ENCODE data around the gene DRGX.

Gene DRGX

DNA sequence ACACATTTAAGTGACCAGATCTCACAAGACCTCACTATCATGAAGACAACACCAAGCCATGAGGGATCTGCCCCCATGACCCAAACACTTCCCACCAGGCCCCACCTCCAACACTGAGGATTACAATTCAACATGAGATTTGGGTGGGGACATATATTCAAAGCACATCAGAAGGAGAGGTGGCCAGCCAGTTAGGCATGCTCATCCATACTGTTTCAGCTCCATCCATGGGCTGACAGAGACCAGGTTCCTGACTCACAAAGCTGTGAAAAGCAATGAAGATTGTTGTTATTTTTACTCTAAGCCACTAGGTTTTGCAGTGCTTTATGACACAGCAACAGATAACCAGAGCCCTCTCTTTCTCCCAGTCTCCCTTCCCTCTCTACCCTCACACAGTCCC lies 60.9 kb downstream of the DRGX start:
- no peak for DNase-seq

DNA sequence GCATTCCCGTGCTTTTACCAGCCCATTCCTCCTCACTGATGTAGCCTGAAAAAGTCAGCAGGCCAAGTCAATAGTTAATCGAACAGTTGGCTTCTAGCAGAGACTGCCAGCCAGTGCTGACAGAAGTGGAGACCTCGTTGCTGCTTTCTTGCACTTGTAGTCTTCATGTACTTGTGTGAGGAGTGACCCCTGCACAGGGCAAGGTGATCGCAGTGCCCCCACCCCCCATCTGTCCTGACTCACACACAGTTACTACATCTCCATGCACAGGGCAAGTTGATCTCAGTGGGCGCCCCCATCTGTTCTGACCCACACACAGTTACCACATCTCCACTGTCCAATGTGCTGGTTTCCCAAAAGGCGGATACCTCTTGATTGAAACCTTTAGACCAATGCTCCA lies 62.7 kb downstream of the DRGX start:
- no peak for DNase-seq

DNA sequence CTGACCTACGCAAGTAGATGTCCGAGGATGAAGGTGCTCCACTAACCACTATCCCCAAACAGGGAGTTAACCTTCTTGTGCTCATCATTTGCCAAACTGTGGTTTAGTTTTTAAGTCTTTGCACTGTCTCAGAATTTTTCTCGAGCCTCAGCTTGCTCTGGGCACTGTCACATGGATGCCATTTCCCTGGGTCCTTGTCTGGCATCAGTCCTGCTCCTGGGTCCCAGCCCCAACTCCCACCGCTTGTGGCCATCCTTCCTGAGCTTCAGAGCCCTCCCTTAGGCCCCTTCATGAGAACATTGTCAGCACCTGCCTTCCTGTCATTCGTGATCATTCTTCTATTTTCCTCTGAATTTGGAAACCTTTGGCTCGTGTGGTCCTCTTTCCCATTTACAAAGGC lies 63.1 kb downstream of the DRGX start:
- DNase-seq = no peak

DNA sequence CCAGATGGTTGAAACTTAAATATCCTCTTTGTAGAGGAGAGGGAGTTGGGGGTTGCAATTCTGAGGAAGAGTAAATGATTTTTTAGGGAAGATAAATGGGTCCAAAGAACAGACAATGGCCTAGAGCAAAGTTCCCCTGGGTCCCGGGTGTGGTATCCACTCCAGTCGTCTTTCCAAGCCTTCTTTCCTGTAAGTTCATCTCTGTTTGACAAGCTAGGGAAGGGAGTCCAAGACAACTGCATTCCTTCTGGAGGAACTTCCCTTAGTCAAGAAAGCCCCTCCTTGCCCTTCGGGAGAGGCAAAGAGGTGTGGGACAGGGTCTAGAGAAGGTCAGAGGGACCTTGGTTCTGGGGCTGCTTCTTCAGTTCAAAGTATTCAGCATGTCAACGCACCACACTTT lies 63.6 kb downstream of the DRGX start:
- no peak for DNase-seq

DNA sequence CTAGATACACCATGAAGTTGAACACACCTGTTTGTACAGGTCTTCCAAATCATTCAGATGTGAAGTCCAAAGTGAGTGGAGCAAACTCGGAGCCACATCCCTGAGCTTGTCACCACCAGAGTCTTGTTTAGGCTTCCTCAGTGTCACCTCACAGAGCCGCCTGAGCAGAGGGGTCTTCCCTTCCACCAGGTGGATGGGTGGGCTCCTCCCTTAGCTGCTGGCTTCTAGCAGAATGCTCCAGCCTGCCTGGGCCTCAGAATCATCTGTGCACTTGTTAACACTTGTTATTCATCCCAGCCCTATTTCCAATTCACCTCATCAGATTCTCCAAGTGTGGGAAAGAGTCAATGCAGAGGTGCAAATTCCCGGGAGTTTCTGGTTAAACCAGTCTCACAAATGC lies 64.5 kb downstream of the DRGX start:
- DNase-seq = no peak

DNA sequence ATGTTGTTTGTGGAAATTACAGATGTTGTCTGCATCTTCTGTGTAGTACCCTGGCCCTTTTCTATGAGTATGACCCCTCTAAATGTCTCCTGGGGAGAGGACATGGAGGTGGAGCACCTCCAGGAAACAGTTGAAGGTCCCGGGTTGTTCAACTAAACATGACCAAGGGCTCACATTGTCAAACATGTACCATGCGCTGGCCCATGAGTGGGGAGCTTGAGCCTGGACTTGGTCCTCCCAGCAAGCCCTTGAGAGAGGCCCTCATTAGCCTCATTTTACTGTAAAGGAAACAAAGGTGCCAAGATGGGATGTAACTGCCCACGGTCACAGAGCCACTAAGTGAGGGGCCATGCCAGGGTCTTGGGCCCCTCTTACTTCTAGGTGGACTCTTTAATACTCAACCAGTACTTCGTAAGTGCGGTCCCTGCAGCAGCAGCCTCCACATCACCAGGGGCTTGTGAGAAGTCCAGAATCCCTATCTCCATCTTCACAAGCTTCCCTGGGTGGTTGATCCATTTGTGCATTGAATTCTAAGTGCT lies 65.7 kb downstream of the DRGX start:
- no peak for DNase-seq

DNA sequence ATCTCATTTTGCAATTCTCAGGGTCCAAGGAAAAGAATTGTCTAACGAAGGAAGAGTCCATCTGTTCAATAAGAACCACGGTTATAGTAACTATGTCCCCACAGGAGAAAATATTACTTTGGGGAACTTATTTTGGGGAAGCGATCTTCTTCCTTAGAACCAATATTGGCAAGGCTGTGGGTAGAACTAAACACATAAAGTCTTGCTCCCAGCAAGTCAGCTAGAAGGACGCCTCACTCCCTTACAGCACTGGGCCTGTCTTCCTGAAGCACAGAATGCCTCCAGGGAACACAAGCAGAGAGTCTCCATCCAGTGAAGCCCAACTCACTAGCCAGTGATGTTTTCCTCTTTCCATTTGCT lies 66.8 kb downstream of the DRGX start:
- no peak for DNase-seq

DNA sequence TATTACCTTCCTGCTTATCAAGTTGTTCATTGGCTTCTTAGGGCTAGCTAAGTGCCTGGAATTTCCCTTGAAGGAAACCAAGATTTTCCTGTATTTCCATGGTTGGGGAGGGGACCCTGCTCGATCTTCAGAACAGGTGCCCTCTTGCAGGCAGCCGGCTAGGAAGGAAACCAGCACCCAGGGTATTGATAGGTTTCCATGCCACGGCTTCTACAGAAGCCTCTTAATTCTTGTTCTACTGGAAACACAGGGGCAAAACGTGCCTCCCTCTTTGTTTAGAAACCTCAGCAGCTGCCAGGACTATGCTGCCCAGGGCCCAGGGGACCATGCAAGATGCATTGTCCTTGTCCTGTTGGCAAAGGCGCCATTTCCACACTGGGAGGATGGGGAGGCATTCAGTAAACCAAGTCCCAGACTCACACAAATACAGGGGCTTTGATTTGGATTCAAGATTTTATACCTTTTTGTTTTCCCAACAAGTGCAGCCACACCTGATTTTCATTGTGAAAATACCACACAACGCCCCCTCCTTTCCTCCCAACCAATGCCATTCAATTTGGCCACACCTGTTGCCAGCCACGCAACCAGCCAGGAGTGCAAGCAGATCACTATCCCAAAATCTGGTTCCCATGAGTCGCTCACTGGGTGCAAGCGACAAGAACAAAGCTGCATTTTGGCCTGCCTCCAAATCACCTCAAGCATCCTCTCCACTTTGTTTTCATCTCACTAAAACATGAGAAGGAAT lies 67.3 kb downstream of the DRGX start:
- DNase-seq = no peak

DNA sequence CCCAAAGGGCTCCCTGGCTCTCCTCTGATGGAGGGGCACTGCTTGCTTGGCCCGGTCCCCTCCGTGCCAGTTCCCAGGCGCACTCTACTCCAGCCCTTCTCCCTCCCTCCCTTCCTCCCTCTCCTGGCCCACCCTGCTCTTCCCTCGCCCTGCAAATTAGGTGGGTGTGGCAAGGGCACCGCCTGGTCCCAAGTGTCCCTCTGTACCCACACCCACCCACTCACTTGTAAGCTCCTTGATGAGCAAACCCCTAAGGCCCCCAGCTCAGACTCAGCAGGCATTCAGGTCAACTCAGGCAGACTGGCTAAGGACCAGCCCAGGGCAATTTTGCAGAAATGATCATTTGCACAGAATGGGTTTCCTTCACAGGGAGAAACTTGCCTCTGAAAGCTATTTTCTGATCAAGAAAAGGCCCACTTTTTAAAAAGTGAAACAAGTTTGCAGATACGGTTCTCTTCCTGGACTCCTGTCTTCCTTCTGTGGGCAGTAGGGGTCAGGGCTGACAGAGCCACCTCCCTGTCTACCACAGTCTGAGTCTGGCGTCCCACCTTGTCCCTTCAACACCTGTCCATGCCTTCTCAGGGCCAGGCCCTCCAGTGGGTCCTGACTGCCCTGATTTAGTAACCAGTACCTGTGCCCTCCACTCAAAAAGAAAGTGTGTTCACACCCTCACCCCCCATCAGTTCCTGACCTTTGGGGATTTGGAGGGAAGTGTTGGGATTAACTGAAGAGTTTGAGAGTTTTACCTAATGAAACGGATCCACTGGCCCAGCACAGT lies 68.7 kb downstream of the DRGX start:
- DNase-seq = no peak

DNA sequence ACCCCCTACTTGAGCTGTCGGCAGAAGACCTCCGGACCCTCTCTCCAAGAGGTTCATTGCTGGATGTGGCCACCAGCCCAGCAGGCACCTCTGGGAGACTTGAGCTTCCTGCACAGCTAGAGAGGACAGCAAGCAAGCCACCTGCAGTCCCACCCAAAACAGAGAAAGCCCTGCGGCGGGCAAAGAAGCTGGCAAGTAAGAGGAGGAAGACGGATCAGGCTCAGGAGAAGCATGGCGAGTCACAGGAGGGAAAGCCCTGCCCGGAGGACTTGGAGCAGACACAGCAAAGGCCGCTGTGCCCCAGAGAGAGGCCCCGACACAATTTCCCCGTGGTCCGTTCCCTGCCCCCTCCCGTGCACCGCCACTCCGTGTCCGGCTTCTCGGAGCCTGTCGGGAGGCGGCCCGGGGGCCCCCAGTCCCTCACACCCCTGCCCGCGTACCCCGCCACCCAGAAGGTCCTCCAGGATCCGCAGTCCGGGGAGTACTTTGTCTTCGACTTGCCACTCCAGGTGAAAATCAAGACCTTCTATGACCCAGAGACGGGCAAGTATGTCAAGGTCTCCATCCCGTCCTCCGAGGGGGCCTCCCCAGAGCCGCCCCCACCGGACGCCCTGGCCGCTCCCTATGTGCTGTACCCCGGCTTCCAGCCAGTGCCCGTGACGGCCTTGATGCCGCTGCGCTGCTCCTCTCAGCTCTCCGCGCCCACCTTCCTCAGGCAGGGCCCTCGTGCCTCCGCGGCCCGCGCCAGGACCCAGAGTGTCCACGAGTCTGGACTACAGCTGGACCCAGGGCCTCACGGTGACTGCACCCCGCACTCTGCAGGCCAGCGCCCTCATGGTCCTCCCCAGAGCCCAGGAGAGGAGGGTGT lies 69.7 kb downstream of the DRGX start:
- no peak for DNase-seq

DNA sequence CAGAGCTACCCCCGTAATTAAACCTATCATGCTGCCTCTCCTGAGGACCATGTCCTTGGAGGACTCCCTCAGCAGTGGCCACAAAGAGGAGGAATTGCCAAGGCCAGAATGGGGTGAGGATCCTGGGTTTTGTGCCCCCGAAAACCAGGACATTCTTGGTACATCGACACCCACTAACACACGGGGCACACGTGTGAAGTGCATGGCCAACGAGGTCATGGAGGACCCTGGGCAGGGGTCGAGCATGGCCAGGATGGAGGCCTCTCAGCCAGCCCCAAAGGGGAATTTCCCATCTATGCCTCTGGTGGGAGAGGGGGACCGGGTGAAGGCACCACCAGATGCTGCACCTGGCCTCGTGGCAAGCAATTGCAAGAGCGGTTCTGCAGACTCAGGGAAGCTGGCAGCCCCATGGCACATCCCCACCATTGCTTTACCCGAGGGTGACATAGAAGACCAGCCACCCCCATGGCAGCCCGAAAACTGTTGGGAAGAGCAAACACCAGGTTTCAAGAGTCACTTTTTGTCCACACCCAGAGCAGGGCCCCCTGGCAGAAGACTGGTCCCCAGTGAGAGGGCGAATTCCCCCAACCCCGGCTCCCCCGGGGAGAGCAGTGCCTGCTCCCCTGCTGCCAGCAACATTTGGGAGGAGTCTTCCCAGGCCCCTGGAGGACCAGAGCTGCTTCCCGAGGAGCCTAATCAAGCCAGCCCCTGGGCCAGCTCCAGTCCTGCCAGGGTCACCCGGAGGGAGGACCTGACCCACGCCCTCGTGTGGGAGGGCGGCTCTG lies 70.6 kb downstream of the DRGX start:
- DNase-seq = no peak

DNA sequence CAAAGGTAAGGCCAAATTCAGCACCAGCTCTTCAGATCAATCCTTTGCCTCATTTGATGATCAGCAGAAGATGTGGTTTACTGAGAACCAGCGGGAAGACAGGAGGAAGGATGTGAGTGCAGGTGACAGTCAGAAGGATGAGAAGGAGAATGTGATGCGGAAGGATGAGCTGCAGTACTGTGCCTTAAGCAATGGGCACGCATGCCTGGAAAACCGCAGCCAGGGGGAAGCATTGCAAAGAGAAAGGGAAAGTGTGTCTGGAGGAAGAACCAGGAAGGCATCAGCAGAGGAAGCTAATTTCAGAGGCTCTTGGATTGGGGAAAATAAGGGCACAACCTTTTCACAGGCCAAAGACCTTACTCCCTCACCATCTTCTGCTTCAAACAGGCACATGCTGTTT lies 71.2 kb downstream of the DRGX start:
- no peak for DNase-seq

DNA sequence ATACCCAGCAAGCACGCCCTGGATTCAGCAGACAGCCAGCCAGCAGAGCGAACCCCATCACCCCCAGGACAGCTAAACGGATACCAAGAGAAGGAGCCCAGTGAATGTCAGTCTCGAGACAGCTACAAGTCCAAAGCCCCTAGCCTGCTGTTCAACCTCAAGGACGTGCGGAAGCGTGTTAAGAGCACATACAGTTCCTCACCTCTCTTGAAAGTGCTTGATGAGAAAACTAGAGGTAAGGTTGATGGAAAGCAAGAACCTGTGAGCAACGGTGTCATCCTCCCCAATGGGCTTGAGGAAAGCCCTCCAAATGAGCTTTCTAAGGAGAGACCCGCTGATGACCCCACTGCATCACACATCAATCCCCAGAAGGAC lies 72.0 kb downstream of the DRGX start:
- DNase-seq = no peak

DNA sequence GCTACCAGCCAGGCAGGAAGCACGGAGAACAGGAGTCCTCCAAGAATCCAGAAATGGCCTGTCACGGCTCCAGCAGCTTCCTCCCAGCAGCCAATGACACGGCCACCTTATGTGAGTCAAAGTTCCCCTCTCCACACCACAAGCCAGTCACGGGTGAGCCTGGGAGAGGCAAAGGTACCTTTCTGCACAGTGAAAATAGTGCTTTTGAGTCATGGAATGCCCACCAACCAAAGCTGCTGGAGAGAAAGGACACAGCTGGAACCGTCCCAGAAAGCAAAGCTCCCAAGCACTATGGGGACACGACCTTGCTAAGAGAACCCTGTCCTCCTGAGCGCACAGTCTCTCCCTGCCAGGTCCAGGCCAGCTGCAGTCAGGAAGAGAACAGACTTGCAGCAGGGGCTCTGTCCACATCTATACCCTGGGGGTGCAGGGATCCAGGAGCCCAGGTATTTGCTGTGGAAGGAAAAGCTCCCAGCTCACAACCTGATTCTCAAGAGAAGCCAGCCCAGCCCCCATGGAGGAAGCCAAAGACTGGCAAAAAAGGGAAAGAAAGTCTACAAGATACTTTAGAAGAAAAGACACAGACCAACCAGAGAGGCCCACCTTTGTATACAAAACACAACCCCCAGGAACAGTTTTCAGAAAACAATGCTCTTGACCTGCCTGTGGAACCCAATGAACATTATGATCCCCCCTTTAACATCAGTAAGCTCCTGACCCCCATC lies 72.6 kb downstream of the DRGX start:
- no peak for DNase-seq

DNA sequence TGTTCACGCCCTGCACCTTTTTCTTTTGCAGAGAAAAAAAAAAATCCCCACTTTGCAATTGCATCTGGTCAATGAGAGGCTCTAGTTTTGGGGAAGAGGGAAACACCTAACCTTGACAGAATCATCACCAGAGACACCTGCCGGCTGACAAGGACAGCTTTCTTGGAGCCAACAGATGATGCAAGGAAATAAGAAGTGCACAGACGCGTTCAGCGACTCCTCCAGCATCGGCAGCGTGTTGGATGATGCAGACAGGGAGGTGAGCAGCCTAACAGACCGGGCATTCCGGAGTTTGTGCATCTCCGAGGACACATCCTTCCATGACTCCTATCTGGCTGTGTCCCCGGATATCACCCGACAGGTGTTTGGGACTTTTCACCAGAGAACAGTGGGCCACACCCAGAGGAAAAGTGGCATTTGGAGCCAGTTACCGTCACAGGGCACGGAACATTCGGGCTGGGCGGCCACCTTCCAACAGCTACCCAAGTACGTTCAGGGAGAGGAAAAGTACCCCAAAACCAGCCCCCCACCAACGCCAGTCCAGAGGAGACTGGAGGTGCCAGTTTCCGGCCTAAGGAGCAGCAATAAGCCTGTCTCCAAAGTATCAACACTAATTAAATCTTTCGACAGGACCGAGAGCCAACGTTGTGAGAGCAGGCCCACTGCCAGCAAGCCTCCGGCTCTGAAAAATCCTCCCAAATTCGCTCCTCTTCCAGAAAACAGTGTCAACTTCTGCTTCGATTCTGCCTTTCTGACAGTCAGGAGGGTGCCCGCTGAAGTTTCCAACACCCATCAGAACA lies 73.3 kb downstream of the DRGX start:
- no peak for DNase-seq

DNA sequence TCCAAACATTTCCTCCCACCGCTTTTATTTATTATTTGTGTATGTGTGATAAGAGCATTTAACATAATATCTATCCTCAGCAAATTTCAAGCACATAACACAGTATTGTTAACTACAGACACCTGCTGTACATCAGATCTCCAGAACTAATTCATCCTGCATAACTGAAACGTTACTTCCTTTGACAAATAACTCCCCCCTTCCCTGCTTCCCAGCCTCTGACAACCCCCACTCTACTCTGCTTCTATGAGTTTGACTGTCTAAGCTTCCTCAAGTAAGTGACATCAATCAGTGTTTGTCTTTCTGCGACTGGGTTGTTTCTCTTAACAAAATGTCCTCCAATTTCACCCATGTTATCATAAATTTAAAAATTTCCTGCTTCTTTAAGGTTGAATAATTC lies 74.9 kb downstream of the DRGX start:
- DNase-seq = no peak

DNA sequence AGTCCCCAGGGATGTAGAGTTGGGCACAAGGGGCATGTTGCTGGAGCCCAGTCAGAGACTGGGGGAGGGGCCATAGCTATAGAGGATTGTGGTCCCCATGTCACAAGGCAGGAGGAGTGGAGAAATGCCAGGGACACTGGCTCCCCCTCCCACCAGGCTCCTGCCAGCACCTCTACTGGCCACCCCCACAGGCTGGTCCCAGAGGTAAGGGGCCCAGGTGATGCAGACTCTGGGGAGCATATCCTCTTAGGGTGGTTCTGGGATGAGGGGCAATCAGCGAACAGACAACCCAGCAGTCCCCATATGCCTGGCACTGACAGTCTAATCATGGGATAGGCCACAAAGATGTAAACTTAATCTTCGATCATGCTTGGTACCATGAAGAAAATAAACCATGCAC lies 75.7 kb downstream of the DRGX start:
- DNase-seq = no peak

DNA sequence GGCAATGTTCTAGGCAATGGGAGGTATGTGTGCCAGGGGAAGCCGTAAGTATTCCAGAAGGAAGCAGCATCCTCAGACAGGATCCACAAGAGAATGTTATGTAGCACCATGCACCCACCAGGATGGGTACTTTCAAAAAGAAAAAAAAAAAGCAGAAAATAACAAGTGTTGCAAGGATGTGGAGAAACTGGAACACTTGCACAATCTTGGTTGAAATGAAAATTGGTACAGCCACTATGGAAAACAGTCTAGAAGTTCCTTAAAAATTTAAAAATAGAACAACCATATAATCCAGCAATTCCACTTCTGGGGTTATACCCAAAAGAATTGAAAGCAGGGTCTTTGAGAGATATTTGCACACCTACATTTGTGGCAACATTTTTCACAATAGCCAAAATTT lies 76.7 kb downstream of the DRGX start:
- DNase-seq = no peak

DNA sequence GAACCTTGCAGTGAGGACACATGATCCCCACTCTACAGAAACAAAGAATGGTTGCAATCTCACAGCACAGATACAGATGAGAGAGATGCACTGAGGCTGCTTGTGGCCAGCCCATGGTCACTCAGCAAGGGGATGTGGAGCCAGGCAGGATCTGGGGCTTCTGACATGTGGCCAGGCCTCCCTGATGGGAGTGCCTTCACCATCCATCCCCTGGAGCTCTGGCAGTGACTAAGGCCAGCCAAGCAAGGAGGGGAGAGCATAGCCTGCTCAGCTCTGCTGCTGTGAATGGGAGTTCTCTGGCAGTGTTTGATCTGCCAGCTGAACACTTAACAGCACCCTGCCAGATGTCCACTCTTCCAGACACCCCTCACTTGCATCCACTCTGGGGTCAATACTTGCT lies 77.1 kb downstream of the DRGX start:
- DNase-seq = no peak

DNA sequence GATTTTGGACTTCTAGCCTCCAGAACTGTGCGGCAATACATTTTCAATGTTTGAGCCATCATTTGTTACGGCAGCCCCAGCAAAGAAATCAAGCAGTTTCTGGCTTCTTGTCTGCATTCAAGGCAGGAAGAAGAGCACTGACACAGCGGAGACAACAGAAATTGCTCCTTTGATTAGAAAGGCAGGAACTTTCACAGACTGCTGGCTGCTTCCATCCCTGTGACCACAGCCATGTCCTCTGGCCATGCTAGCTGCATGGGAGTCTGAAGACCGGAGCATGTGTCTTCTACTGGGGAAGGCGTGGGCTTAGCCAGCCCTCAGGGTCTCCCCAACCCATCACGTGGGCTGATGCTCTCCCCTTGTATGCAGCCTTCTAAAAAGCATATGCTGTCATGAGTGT lies 77.9 kb downstream of the DRGX start:
- no peak for DNase-seq

DNA sequence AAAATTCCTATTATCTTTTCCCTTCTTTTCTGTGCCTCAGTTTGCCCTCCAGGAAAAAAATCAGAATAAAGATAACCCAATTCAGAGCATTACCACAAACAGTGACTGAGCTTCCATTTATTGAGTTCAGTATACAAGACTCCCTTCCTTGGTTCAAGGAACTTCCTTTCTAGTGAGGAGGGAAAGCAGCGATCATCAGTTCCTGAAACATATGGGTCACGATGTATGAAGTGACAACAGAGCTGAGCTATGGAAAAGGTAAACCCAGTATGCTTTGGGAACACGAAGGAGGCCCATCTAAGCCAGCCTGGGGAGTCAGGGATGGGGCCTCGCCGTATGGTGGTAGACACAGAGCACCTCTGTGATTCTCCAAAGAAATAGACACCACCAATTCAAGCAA lies 81.1 kb downstream of the DRGX start:
- no peak for DNase-seq

All from DMS 273 treated with DMSO at 0.1 percent for 48 hours (cell line).